NB4 (cell line): ENCODE measurements around the gene MALSU1.

Experiments used
- MYC ChIP-seq: IDR thresholded peaks from 2 replicates; pipeline ENCODE4 v1.6.1; 2011; ENCODE audit warnings: low read depth, low read length
- POLR2A ChIP-seq: IDR thresholded peaks from 2 replicates; pipeline ENCODE4 v1.6.1; 2011; ENCODE audit warnings: mild to moderate bottlenecking; ENCODE audit not compliant: insufficient read length; ENCODE audit errors: extremely low read depth
- TF ChIP-seq, protein P1 (sequence below): IDR thresholded peaks from one replicate; pipeline ENCODE4 v1.5.1; 2012; ENCODE audit warnings: low read depth, low read length
- TF ChIP-seq, protein P2 (sequence below): IDR thresholded peaks from 2 replicates; pipeline ENCODE4 v1.6.1; 2011; ENCODE audit warnings: low read depth, low read length

DNA sequence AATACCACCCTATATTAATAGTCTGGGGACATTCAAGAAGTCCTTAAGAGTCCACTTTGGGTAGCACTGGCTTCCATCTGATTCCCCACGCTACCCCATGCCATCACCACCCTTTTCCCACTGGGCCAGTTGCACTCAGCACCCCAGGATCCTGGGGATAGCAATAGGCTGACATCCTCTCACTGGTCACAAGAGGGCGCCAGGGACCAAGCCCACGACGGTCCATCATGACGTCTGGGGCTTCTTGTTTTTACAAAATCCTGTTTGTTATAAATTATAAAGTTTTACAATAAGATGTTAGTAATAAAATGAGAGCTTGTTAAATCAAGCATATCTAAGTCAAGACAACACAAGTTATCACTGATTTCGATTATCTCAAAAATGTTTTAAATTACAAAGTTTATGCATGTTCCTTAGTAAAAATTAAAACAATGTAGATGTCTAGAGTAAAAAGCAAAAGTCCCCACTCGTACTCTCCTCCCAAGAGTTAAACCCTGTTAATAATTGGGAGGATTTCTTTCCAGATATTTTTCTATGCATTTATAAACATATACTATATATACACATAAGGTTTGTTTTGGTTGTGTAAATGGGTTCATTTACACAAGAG, 37.2 kb upstream of the MALSU1 start:
- TF ChIP-seq, protein P1, sequence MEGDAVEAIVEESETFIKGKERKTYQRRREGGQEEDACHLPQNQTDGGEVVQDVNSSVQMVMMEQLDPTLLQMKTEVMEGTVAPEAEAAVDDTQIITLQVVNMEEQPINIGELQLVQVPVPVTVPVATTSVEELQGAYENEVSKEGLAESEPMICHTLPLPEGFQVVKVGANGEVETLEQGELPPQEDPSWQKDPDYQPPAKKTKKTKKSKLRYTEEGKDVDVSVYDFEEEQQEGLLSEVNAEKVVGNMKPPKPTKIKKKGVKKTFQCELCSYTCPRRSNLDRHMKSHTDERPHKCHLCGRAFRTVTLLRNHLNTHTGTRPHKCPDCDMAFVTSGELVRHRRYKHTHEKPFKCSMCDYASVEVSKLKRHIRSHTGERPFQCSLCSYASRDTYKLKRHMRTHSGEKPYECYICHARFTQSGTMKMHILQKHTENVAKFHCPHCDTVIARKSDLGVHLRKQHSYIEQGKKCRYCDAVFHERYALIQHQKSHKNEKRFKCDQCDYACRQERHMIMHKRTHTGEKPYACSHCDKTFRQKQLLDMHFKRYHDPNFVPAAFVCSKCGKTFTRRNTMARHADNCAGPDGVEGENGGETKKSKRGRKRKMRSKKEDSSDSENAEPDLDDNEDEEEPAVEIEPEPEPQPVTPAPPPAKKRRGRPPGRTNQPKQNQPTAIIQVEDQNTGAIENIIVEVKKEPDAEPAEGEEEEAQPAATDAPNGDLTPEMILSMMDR = peak; percentile 98
- TF ChIP-seq, protein P2, sequence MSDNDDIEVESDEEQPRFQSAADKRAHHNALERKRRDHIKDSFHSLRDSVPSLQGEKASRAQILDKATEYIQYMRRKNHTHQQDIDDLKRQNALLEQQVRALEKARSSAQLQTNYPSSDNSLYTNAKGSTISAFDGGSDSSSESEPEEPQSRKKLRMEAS = no peak; the same call in 1 of the 2 replicates
- no peak for TF ChIP-seq POLR2A
- TF ChIP-seq MYC = 0 out of 2 replicates have a peak, but pooled peaks have one; percentile 42
